Testis (tissue), 2 donors: ENCODE results near the gene TMEM135.

Experiments
- POLR2A ChIP-seq: fragments of 450-650 bp; IDR thresholded peaks from one replicate; pipeline ENCODE4 v1.6.1; 2017; ENCODE audit warnings: antibody characterized with exemption, mild to moderate bottlenecking, moderate library complexity
- TF ChIP-seq, protein P1 (sequence below), 3 experiments: fragments of 450-650 bp in 2 of 3; fragments of 200-600 bp in 1 of 3; sonication (generic) in 1 of 3; IDR thresholded peaks; one replicate each; pipeline ENCODE4 v1.5.1; 2016 to 2019; ENCODE audit warnings: antibody characterized with exemption in 3 of 3, mild to moderate bottlenecking in 2 of 3, moderate library complexity in 1 of 3

- TF ChIP-seq, protein P1, sequence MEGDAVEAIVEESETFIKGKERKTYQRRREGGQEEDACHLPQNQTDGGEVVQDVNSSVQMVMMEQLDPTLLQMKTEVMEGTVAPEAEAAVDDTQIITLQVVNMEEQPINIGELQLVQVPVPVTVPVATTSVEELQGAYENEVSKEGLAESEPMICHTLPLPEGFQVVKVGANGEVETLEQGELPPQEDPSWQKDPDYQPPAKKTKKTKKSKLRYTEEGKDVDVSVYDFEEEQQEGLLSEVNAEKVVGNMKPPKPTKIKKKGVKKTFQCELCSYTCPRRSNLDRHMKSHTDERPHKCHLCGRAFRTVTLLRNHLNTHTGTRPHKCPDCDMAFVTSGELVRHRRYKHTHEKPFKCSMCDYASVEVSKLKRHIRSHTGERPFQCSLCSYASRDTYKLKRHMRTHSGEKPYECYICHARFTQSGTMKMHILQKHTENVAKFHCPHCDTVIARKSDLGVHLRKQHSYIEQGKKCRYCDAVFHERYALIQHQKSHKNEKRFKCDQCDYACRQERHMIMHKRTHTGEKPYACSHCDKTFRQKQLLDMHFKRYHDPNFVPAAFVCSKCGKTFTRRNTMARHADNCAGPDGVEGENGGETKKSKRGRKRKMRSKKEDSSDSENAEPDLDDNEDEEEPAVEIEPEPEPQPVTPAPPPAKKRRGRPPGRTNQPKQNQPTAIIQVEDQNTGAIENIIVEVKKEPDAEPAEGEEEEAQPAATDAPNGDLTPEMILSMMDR (IDR thresholded peaks at IDR 0.05) = no peak
- TF ChIP-seq POLR2A = no peak
Measured at GRCh38 chr11:87022254-87022653, 15.5 kb upstream of the TMEM135 start.
